Measurements from ENCODE around the gene TCF15. TPM values are rescaled to one million over a fixed set of nuclear protein-coding genes. Genes with fewer than 3 reads are reported as not detected.

Gene TCF15
- total and polyA plus RNA-seq, 2 of the 4 experiments (the other 2 are of a cell fraction) = not detected

DNA sequence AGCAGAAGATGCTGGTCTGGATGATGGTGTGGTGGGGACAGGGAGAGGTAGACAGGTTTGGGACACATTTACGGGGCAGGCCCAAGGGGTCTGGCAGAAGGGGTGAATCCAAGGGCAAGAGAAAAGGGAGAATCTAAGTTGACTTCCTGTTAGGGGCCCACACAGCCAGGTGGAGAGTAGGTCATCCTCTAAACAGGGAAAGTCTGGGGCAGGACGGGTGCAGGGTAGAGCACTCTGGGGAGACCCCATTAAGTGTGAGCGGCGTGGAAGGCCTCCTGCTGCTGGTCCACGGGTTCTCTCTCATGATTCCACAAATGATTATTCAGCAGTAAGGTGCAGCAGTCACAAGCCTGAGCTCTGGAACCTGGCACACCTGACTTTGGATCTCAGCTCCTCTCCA is 40.2 kb upstream of the TCF15 start:
- CTCF ChIA-PET = no interaction called here
- peaks cover 50% of the 10 kb centered on the region for H4K20me1 ChIP-seq (ENCODE audit: insufficient read depth, low read length)
- no peak overlapping the region for H3K18ac ChIP-seq (ENCODE audit: low read depth, low read length)
- no peak overlapping the region for H2BK20ac ChIP-seq (ENCODE audit: low read depth, low read length)
- H2AFZ ChIP-seq (replicated peaks; ENCODE audit: low read length, poor library complexity) = no peak overlapping the region
- no peak for DNase-seq
- H3K9ac ChIP-seq (ENCODE audit: low read depth, low read length) = no peak overlapping the region
- H3K14ac ChIP-seq (replicated peaks; ENCODE audit: low read depth, low read length) = no peak overlapping the region
- peaks cover 5% of the 10 kb centered on the region for H3K9me1 ChIP-seq (ENCODE audit: insufficient read depth, low read length)
- no peak overlapping the region for H3K4ac ChIP-seq (ENCODE audit: low read depth, low read length)
- H2BK15ac ChIP-seq (ENCODE audit: low read depth, low read length) = no peak overlapping the region
- 91% methylated on average over 2 of the region's 5 CpGs; no CpG with 5 or more reads in 1 of the 2 experiments for WGBS, 2 experiments (ENCODE audit: extremely low coverage in 2 of 2, insufficient read length in 1 of 2)
- peaks cover 36% of the 10 kb centered on the region for H3K36me3 ChIP-seq (ENCODE audit: control insufficient read depth, insufficient read depth, low read length)
- H2AK5ac ChIP-seq (ENCODE audit: low read depth, low read length) = no peak overlapping the region
- peak overlapping the region; percentile 60 for H2AK9ac ChIP-seq (replicated peaks; ENCODE audit: low read depth, low read length, poor library complexity)
- H4K91ac ChIP-seq (ENCODE audit: insufficient read depth, low read depth, low read length) = no peak overlapping the region
- intact Hi-C loops (cut with micrococcal nuclease) (loop anchor here (5.0 kb wide), 1 partner anchor 77 kb away; no protein-coding TSS in a partner anchor), dilution Hi-C loops (cut with HindIII; ENCODE audit: low sequenced_read_pairs, unreplicated experiment) (no loop called here), in situ Hi-C loops (cut with MboI; ENCODE audit: low sequenced_read_pairs) (loop anchor here (10.0 kb wide), 3 partner anchors 105 to 295 kb away; partner anchors contain the start of gene CSNK2A1)
- H3K4me2 ChIP-seq (ENCODE audit: low read depth, low read length) = no peak overlapping the region
- H2BK120ac ChIP-seq (ENCODE audit: low read depth, low read length) = no peak overlapping the region
- TF ChIP-seq MAFK (IDR thresholded peaks at IDR 0.05; ENCODE audit: low read depth, low read length) = no peak
- peak; percentile 12; the same call in 1 of the 2 replicates for TF ChIP-seq POLR2A (IDR thresholded peaks at IDR 0.05; ENCODE audit: low read depth, low read length)
- H3K27ac ChIP-seq (ENCODE audit: insufficient read depth, low read length) = no peak overlapping the region
- no TSS peak for BruUV-seq (replicated peaks)
- no peaks in the 10 kb centered on the region for H3K27me3 ChIP-seq (ENCODE audit: control insufficient read depth, insufficient read depth, low read length)
- POLR2A ChIA-PET (ENCODE audit: unreplicated experiment) = no interaction called here
- H4K8ac ChIP-seq (ENCODE audit: low read depth in 2 of 2, low read length in 2 of 2) = no peak overlapping the region
- H2BK5ac ChIP-seq (ENCODE audit: low read depth, low read length, poor library complexity, severe bottlenecking) = no peak overlapping the region
- H3K56ac ChIP-seq (ENCODE audit: extremely low read depth, insufficient read depth, low read length) = no peak overlapping the region
- peaks cover 12% of the 10 kb centered on the region for H3K4me1 ChIP-seq (ENCODE audit: control insufficient read depth, insufficient read depth, low read length)
- H4K5ac ChIP-seq (ENCODE audit: low read depth, low read length) = no peak overlapping the region
- no peaks in the 10 kb centered on the region for H3K9me3 ChIP-seq (ENCODE audit: control insufficient read depth, insufficient read depth, low read length)
- no peak overlapping the region for H3K4me3 ChIP-seq (ENCODE audit: insufficient read depth, low read depth, low read length)
- no peak overlapping the region for H3K23ac ChIP-seq (ENCODE audit: low read depth, low read length)
- H3K79me1 ChIP-seq (ENCODE audit: low read depth in 1 of 2, low read length in 2 of 2) = peaks cover 43 to 62% of the 10 kb centered on the region in 2 experiments
- no peak for ATAC-seq (ENCODE audit: low read depth)

Data from IMR-90 (cell line).